OCI-LY1 (cell line): ENCODE measurements around the gene RRM2.

Experiments used
- H2AFZ ChIP-seq: fragments of 200-600 bp; sonication (generic), shearing (Covaris generic); 2 replicates; pipeline ENCODE4 v1.6.0; 2014; ENCODE audit warnings: antibody characterized with exemption, mild to moderate bottlenecking, low read length
- H3F3A ChIP-seq: fragments of 200-600 bp; sonication (generic), shearing (Covaris generic); 2 replicates; pipeline ENCODE4 v1.6.0; 2014; ENCODE audit warnings: mild to moderate bottlenecking, antibody characterized with exemption, low read length, moderate library complexity; ENCODE audit not compliant: insufficient read depth
- H3K27ac ChIP-seq: fragments of 200-600 bp; sonication (generic); 2 replicates; pipeline ENCODE4 v1.5.1; 2014; ENCODE audit warnings: low read length, mixed run types, mild to moderate bottlenecking, low read depth; ENCODE audit not compliant: poor library complexity, severe bottlenecking
- H3K27me3 ChIP-seq: fragments of 200-600 bp; sonication (generic); 2 replicates; pipeline ENCODE4 v1.6.0; 2014; ENCODE audit warnings: antibody characterized with exemption, mild to moderate bottlenecking, low read length, moderate library complexity; ENCODE audit not compliant: insufficient read depth
- H3K36me3 ChIP-seq: fragments of 200-600 bp; sonication (generic); 2 replicates; pipeline ENCODE4 v1.6.1; 2014; ENCODE audit warnings: mild to moderate bottlenecking, antibody characterized with exemption, low read length, moderate library complexity, mixed read lengths; ENCODE audit not compliant: insufficient read depth
- H3K4me1 ChIP-seq: fragments of 200-600 bp; sonication (generic); 2 replicates; pipeline ENCODE4 v1.5.1; 2014; ENCODE audit warnings: mild to moderate bottlenecking, low read length, moderate library complexity; ENCODE audit not compliant: insufficient read depth, severe bottlenecking
- H3K4me2 ChIP-seq: fragments of 200-600 bp; sonication (generic), shearing (Covaris generic); 2 replicates; pipeline ENCODE4 v1.6.1; 2014; ENCODE audit warnings: low read length
- H3K4me3 ChIP-seq: fragments of 200-600 bp; sonication (generic); 2 replicates; pipeline ENCODE4 v1.5.1; 2014; ENCODE audit warnings: low read length, low read depth, mild to moderate bottlenecking, mixed read lengths; ENCODE audit not compliant: poor library complexity, severe bottlenecking
- H3K79me2 ChIP-seq: fragments of 200-600 bp; shearing (Covaris generic); 2 replicates; pipeline ENCODE4 v1.6.1; 2016; ENCODE audit warnings: mixed run types, low read length, mixed read lengths; ENCODE audit not compliant: insufficient read depth
- H3K9ac ChIP-seq: fragments of 200-600 bp; sonication (generic), shearing (Covaris generic); 2 replicates; pipeline ENCODE4 v1.6.1; 2014; ENCODE audit warnings: mild to moderate bottlenecking, low read length, mixed read lengths
- H3K9me2 ChIP-seq: fragments of 200-600 bp; sonication (generic), shearing (Covaris generic); 2 replicates; pipeline ENCODE4 v1.6.1; 2014; ENCODE audit warnings: low read depth, mild to moderate bottlenecking, low read length, mixed read lengths
- H3K9me3 ChIP-seq: fragments of 200-600 bp; shearing (Covaris generic); 2 replicates; pipeline ENCODE4 v1.6.1; 2014; ENCODE audit warnings: low read length, mixed read lengths
- H4K20me1 ChIP-seq: fragments of 200-600 bp; sonication (generic), shearing (Covaris generic); 2 replicates; pipeline ENCODE4 v1.6.0; 2016; ENCODE audit warnings: mild to moderate bottlenecking, low read length; ENCODE audit not compliant: insufficient read depth
- CTCF ChIP-seq: fragments of 200-600 bp; sonication (generic), shearing (Covaris generic); IDR thresholded peaks from 2 replicates; pipeline ENCODE4 v1.5.1; 2017; ENCODE audit warnings: mild to moderate bottlenecking, antibody characterized with exemption, low read length, moderate library complexity, mixed read lengths
- EZH2 ChIP-seq: fragments of 200-600 bp; sonication (generic), shearing (Covaris generic); IDR thresholded peaks from 2 replicates; pipeline ENCODE4 v1.8.0; 2017; ENCODE audit warnings: borderline replicate concordance, mixed run types, mild to moderate bottlenecking, antibody characterized with exemption, low read length, moderate library complexity, mixed read lengths

The RRM2 gene

DNA sequence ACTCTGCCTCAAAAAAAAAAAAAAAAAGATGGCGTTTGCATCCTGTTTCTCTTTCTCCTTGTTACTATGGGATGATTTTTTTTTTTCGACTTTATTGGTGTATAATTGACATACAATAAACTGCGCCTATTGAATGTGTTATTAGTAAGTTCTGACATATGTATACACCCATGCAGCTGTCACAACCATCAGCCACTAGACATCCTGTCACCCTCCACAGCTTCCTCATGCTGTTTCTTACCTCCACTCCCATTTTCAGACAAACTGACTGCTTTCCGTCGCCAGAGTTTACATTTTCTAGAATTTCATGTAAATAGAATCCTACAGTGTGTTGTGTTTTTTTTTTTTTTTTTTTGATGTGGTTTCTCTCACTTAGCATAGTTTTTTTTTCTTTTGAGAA lies 27.9 kb downstream of the RRM2 start:
- Histone ChIP-seq H3K79me2 (no peaks in the 10 kb centered on the region), H3K36me3 (peaks cover 22% of the 10 kb centered on the region), H2AFZ (no peak overlapping the region), H3K27me3 (no peaks in the 10 kb centered on the region), H3F3A (no peaks in the 10 kb centered on the region), H3K9me2 (no peaks in the 10 kb centered on the region), H3K27ac (no peak overlapping the region), H4K20me1 (no peaks in the 10 kb centered on the region), H3K9ac (no peak overlapping the region), H3K4me1 (no peaks in the 10 kb centered on the region), H3K4me3 (no peak overlapping the region), H3K9me3 (no peaks in the 10 kb centered on the region), H3K4me2 (no peak overlapping the region)
- no peak for TF ChIP-seq CTCF
- TF ChIP-seq EZH2: no peak

- Histone ChIP-seq H3K36me3 (peaks cover 19% of the 10 kb centered on the region), H3K79me2 (no peaks in the 10 kb centered on the region), H3K4me2 (no peak overlapping the region), H3K9me3 (no peaks in the 10 kb centered on the region), H4K20me1 (no peaks in the 10 kb centered on the region), H3K27ac (no peak overlapping the region), H3K4me3 (no peak overlapping the region), H2AFZ (no peak overlapping the region), H3K9me2 (no peaks in the 10 kb centered on the region), H3K4me1 (no peaks in the 10 kb centered on the region), H3F3A (no peaks in the 10 kb centered on the region), H3K27me3 (no peaks in the 10 kb centered on the region), H3K9ac (no peak overlapping the region)
- TF ChIP-seq EZH2: no peak
These were observed 28.9 kb downstream of the RRM2 start for GRCh38 chr2:10151462-10151861.

GRCh38 chr2:10157293-10157692 lies 34.8 kb downstream of the RRM2 start:
- H3K9me2 ChIP-seq: no peaks in the 10 kb centered on the region

More at GRCh38 chr2:10157293-10157692, 34.8 kb downstream of the RRM2 start:
- Histone ChIP-seq H3K4me3 (no peak overlapping the region), H3F3A (no peaks in the 10 kb centered on the region), H3K4me1 (no peaks in the 10 kb centered on the region), H2AFZ (no peak overlapping the region), H3K4me2 (no peak overlapping the region), H3K27ac (no peak overlapping the region), H3K79me2 (no peaks in the 10 kb centered on the region), H3K9me3 (no peaks in the 10 kb centered on the region), H3K27me3 (no peaks in the 10 kb centered on the region), H3K9ac (no peak overlapping the region), H4K20me1 (no peaks in the 10 kb centered on the region), H3K36me3 (peaks cover 15% of the 10 kb centered on the region)
- TF ChIP-seq EZH2 (no peak), CTCF (no peak)
